K562 (cell line): Measurements from ENCODE around the gene FLRT1. TPM values are rescaled to one million over a fixed set of nuclear protein-coding genes. Genes with fewer than 3 reads are reported as not detected.

Experiments
- ATAC-seq: fragments of 200-7000 bp; cut with Tn5 transposase; 3 replicates; pipeline ENCODE4 v1.9.1; 2020; ENCODE audit warnings: moderate library complexity
- BruUV-seq: library from RNA; stranded (reverse); fragments of 400-500 nt; replicated peaks from 2 replicates; lab custom pipeline; 2021; lab: Mats Ljungman, UMichigan
- CTCF ChIA-PET: fragments of 300-600 bp; formaldehyde crosslinking; extraction: SDS; loops from one replicate; lab custom pipeline; 2021; ENCODE audit warnings: low intra/inter-chr PET ratio; lab: Yijun Ruan, JAX
- POLR2A ChIA-PET: fragments of 300-600, 350-650 bp; sonication (Branson Sonifier 250); formaldehyde crosslinking; extraction: SDS; loops from one replicate; lab custom pipeline; 2021; ENCODE audit warnings: antibody characterized with exemption, inconsistent platforms; lab: Yijun Ruan, JAX
- DNase-seq, 4 experiments: peaks; one replicate each; pipeline versions ENCODE4 v3.0.0 to v3.0.0-alpha.2; 2011 to 2018; ENCODE audit warnings: low spot score in 3 of 4, mixed read lengths in 3 of 4; ENCODE audit errors: extremely low read depth in 1 of 4
- FAIRE-seq: peaks from 2 replicates; lab custom pipeline; 2011; peaks lifted over from hg19 to GRCh38; lab: Jason Lieb, UNC
- H2AFZ ChIP-seq: 2 replicates; pipeline ENCODE4 v1.6.0; 2011; ENCODE audit warnings: low read depth, low read length, control low read depth, inconsistent platforms
- H3K27ac ChIP-seq: fragments of 200-600 bp; 3 replicates; pipeline ENCODE4 v1.8.0; 2011; ENCODE audit warnings: low read depth, mild to moderate bottlenecking, control low read depth, inconsistent platforms, low read length, moderate library complexity, mixed read lengths; ENCODE audit errors: extremely low read depth
- H3K27me3 ChIP-seq, 2 experiments: fragments of 300-600 bp in 1 of 2; 2 replicates in 1 of 2; 3 replicates in 1 of 2; pipeline versions ENCODE4 v1.6.0 to v1.8.0; 2011; ENCODE audit warnings: inconsistent platforms in 2 of 2, low read length in 2 of 2, mild to moderate bottlenecking in 1 of 2, mixed read lengths in 1 of 2, moderate library complexity in 1 of 2; ENCODE audit not compliant: control insufficient read depth in 2 of 2, insufficient read depth in 2 of 2
- H3K36me3 ChIP-seq: fragments of 300-600 bp; 3 replicates; pipeline ENCODE4 v1.8.0; 2011; ENCODE audit warnings: mild to moderate bottlenecking, low read length, inconsistent platforms; ENCODE audit not compliant: control insufficient read depth, insufficient read depth
- H3K4me1 ChIP-seq, 2 experiments: fragments of 200-600 bp in 1 of 2; replicated peaks in 1 of 2; 2 replicates in 1 of 2; 3 replicates in 1 of 2; pipeline versions ENCODE4 v1.5.1 to v1.8.0; 2011; ENCODE audit warnings: inconsistent platforms in 2 of 2, low read length in 2 of 2, mild to moderate bottlenecking in 1 of 2, mixed read lengths in 1 of 2, moderate library complexity in 1 of 2; ENCODE audit not compliant: control insufficient read depth in 2 of 2, insufficient read depth in 2 of 2
- H3K4me2 ChIP-seq: 2 replicates; pipeline ENCODE4 v1.6.1; 2011; ENCODE audit warnings: low read length, control low read depth, inconsistent platforms, mixed read lengths; ENCODE audit not compliant: insufficient read depth
- H3K4me3 ChIP-seq: fragments of 200-600 bp; sonication (generic), shearing (Covaris generic); 2 replicates; pipeline ENCODE4 v1.5.1; 2016; ENCODE audit warnings: control low read depth, inconsistent platforms
- H3K79me2 ChIP-seq: fragments of 200-600 bp; 3 replicates; pipeline ENCODE4 v1.8.0; 2011; ENCODE audit warnings: low read length, inconsistent platforms; ENCODE audit not compliant: control insufficient read depth, insufficient read depth
- H3K9ac ChIP-seq, 2 experiments: 2 replicates each; pipeline versions ENCODE4 v1.6.0 to v1.6.1; 2011; ENCODE audit warnings: low read depth in 2 of 2, low read length in 2 of 2, control low read depth in 1 of 2, inconsistent platforms in 1 of 2, mild to moderate bottlenecking in 1 of 2, mixed read lengths in 1 of 2; ENCODE audit not compliant: insufficient read depth in 1 of 2
- H3K9me1 ChIP-seq: one replicate; pipeline ENCODE4 v1.6.0; 2011; ENCODE audit warnings: inconsistent platforms, mild to moderate bottlenecking, low read length, moderate library complexity; ENCODE audit not compliant: control insufficient read depth, insufficient read depth
- H3K9me3 ChIP-seq: replicated peaks from 2 replicates; pipeline ENCODE4 v1.5.1; 2011; ENCODE audit warnings: low read depth, low read length, inconsistent platforms; ENCODE audit not compliant: control insufficient read depth, insufficient read depth
- H4K20me1 ChIP-seq: replicated peaks from 2 replicates; pipeline ENCODE4 v1.6.1; 2011; ENCODE audit warnings: low read length, inconsistent platforms, mixed read lengths; ENCODE audit not compliant: control insufficient read depth, insufficient read depth
- DACH1 ChIP-seq: fragments of 450-650 bp; IDR thresholded peaks from 2 replicates; pipeline ENCODE4 v1.6.1; 2018; ENCODE audit not compliant: partially characterized antibody
- KLF1 ChIP-seq: fragments of 450-650 bp; IDR thresholded peaks from 2 replicates; pipeline ENCODE4 v1.6.1; 2016; ENCODE audit warnings: missing genetic modification characterization, missing compliant biosample characterization
- POLR2G ChIP-seq: fragments of 200-400 bp; formaldehyde crosslinking; IDR thresholded peaks from 2 replicates; pipeline ENCODE4 v1.6.1; 2017; ENCODE audit warnings: low read depth, mild to moderate bottlenecking, antibody characterized with exemption, low read length, moderate library complexity
- VEZF1 ChIP-seq: fragments of 200-800 bp; sonication (Bioruptor generic); IDR thresholded peaks from 2 replicates; pipeline ENCODE4 v1.6.1; 2017; ENCODE audit warnings: missing genetic modification characterization, missing compliant biosample characterization
- ZBTB7A ChIP-seq: IDR thresholded peaks from 2 replicates; pipeline ENCODE4 v1.6.1; 2011; ENCODE audit warnings: low read depth, mild to moderate bottlenecking, low read length, moderate library complexity, borderline replicate concordance; ENCODE audit not compliant: control insufficient read depth
- ZNF24 ChIP-seq: fragments of 450-650 bp; IDR thresholded peaks from 2 replicates; pipeline ENCODE4 v1.6.1; 2016
- ZNF282 ChIP-seq: sonication (generic); formaldehyde crosslinking; IDR thresholded peaks from 2 replicates; pipeline ENCODE4 v1.8.1; 2023; ENCODE audit warnings: missing genetic modification reagents
- WGBS: fragments of 100-300 bp; shearing (Covaris generic); methylation state at CpG from one replicate; pipeline ENCODE4 v1.1.6; 2016; ENCODE audit warnings: low coverage, mixed read lengths; ENCODE audit not compliant: insufficient coverage; ENCODE audit errors: missing lambda C conversion rate; 5-methylcytosine and 5-hydroxymethylcytosine counted together
- in situ Hi-C: fragments of 300-500 bp; cut with MboI; formaldehyde crosslinking; loops from 4 replicates; pipeline ENCODE4 v1.15.0; 2018; ENCODE audit warnings: inconsistent platforms, mixed read lengths
- intact Hi-C: fragments of 100-400 bp; cut with micrococcal nuclease; formaldehyde crosslinking; loops from 2 replicates; pipeline ENCODE4 v1.14.2; 2022
- polyA plus RNA-seq, 8 experiments: library from polyadenylated mRNA; depleted of rRNA in 4 of 8; stranded (reverse) in 5 of 8; unstranded in 3 of 8; fragments of >200 nt; fragmentation: Nextera tagmentation in 2 of 8; fragmentation: Illumina TruSeq in 1 of 8; extraction: Ambion mirVana in 2 of 8; extraction: Trizol in 1 of 8; gene quantifications; 2 replicates each; pipeline versions ENCODE4 v1.2.1 to v1.2.3, GENCODE V29; 2011 to 2014; ENCODE audit warnings: inconsistent platforms in 1 of 8, missing spikeins in 1 of 8
- total RNA-seq, 7 experiments: library from RNA; depleted of rRNA in 6 of 7; stranded (reverse); fragments of >200 nt in 6 of 7; fragmentation: Illumina TruSeq in 2 of 7; extraction: Trizol in 2 of 7; gene quantifications; 2 replicates each; pipeline versions ENCODE4 v1.2.1 to v1.2.3, GENCODE V29; 2011 to 2021; ENCODE audit warnings: low replicate concordance in 1 of 7

The FLRT1 gene
- total and polyA plus RNA-seq, 9 of the 15 experiments (the other 6 are each of a cell fraction or from before 2014, with no cell fraction given): not detected

- FAIRE-seq (no peak), DNase-seq (no peak), ATAC-seq (no peak)
- Histone ChIP-seq H3K4me2 (no peak overlapping the region), H2AFZ (no peak overlapping the region), H3K9ac (no peak overlapping the region), H3K4me3 (no peak overlapping the region), H3K79me2 (no peaks in the 10 kb centered on the region), H3K9me3 (no peaks in the 10 kb centered on the region), H3K36me3 (no peaks in the 10 kb centered on the region), H3K27me3 (peaks cover 5 to 12% of the 10 kb centered on the region in 2 experiments; a peak in 2 of 5 replicates), H3K4me1 (peaks cover 0 to 41% of the 10 kb centered on the region in 2 experiments; a peak in 2 of 5 replicates), H3K9me1 (no peaks in the 10 kb centered on the region), H4K20me1 (peaks cover 65% of the 10 kb centered on the region), H3K27ac (no peak overlapping the region)
- 40% methylated on average over 17 of the region's 17 CpGs for WGBS
- CTCF ChIA-PET: no interaction called here
- no peak for TF ChIP-seq KLF1 (tag)
- peak; percentile 68; the same call in 1 of the 2 replicates for TF ChIP-seq ZNF24
- POLR2A ChIA-PET: no interaction called here
- no TSS peak for BruUV-seq
- in situ Hi-C loops (no loop called here), intact Hi-C loops (no loop called here)
Measured at GRCh38 chr11:64035081-64035524, 628 bp upstream of the FLRT1 start.

- CTCF ChIA-PET: interaction anchor here (0.5 kb wide), 1 partner anchor 1095 kb away, joined by 5 read pairs; no protein-coding TSS in a partner anchor
- no TSS peak for BruUV-seq
Measured at GRCh38 chr11:64036087-64037026, 626 bp downstream of the FLRT1 start.

More at GRCh38 chr11:64036087-64037026, 626 bp downstream of the FLRT1 start:
- ATAC-seq: peak; percentile 51
- POLR2A ChIA-PET: interaction anchor here (0.5 to 1.5 kb wide), 4 partner anchors 11 to 290 kb away, joined by 3 to 4 read pairs (median 3); no protein-coding TSS in a partner anchor
- intact Hi-C loops (no loop called here), in situ Hi-C loops (no loop called here)
- no peak overlapping the region for H3K4me2 ChIP-seq
- peaks cover 0 to 40% of the 10 kb centered on the region in 2 experiments; a peak in 2 of 5 replicates for H3K4me1 ChIP-seq
- FAIRE-seq: no peak
- peak overlapping the region in 1 of 2 experiments; percentile 65; a peak in 2 of 4 replicates for H3K9ac ChIP-seq
- no peak overlapping the region for H2AFZ ChIP-seq
- H3K9me1 ChIP-seq: no peaks in the 10 kb centered on the region
- H3K4me3 ChIP-seq: no peak overlapping the region; the same call in 1 of the 2 replicates
- H3K79me2 ChIP-seq: no peaks in the 10 kb centered on the region
- WGBS: 10% methylated on average over 41 of the region's 85 CpGs
- DNase-seq: peak in 3 of 4 experiments; percentile 40 to 53 (median 47)
- H3K27me3 ChIP-seq: peaks cover 5 to 12% of the 10 kb centered on the region in 2 experiments; a peak in 2 of 5 replicates
- H3K9me3 ChIP-seq: no peaks in the 10 kb centered on the region
- H3K36me3 ChIP-seq: no peaks in the 10 kb centered on the region
- TF ChIP-seq POLR2G (peak; percentile 12; the same call in 1 of the 2 replicates), DACH1 (no peak), ZBTB7A (peak; percentile 7; the same call in 1 of the 2 replicates), ZNF282 (no peak), VEZF1 (CRISPR knock-in tag) (0 out of 2 replicates have a peak, but pooled peaks have one; percentile 18)
- peaks cover 57% of the 10 kb centered on the region for H4K20me1 ChIP-seq
- no peak overlapping the region for H3K27ac ChIP-seq
